ENCODE data around the gene TSPAN9. TPM values are rescaled to one million over a fixed set of nuclear protein-coding genes. Genes with fewer than 3 reads are reported as not detected.
A peak's percentile ranks its signal among the peaks of the same experiment; 100 is the strongest.

The TSPAN9 gene
- total and polyA plus RNA-seq, 2 experiments from 2014 or later, result 6.0 to 31.5 TPM

- TF ChIP-seq REST (IDR thresholded peaks at IDR 0.05; ENCODE audit: unreplicated experiment) (no peak), EZH2 (IDR thresholded peaks at IDR 0.05; ENCODE audit: low read depth, unreplicated experiment) (no peak), JUNB (IDR thresholded peaks at IDR 0.05; ENCODE audit: unreplicated experiment) (no peak), NANOG (IDR thresholded peaks at IDR 0.05; ENCODE audit: borderline replicate concordance) (no peak), EZH2phosphoT487 (IDR thresholded peaks at IDR 0.05; ENCODE audit: unreplicated experiment) (no peak), CTCF (conservative IDR thresholded peaks at IDR 0.05; ENCODE audit: low read depth in 2 of 2) (no peak)
Observed at GRCh38 chr12:3147260-3147659, 70.1 kb downstream of the TSPAN9 start (continued).

GRCh38 chr12:3148366-3149000 lies 71.3 kb downstream of the TSPAN9 start:
- no peak for DNase-seq (ENCODE audit: low spot score)
- H3K27ac ChIP-seq (ENCODE audit: low read depth), result no peak overlapping the region
- no peaks in the 10 kb centered on the region for H3K9me2 ChIP-seq (ENCODE audit: insufficient read depth)
- peaks cover 46% of the 10 kb centered on the region for H3K4me1 ChIP-seq (ENCODE audit: insufficient read depth)
- no peaks in the 10 kb centered on the region; the same call in 1 of the 2 replicates for H4K20me1 ChIP-seq (replicated peaks; ENCODE audit: insufficient read depth)
- no peaks in the 10 kb centered on the region; the same call in none of the 2 replicates for H3K79me2 ChIP-seq (replicated peaks; ENCODE audit: insufficient read depth)
- Mint-ChIP-seq H3K36me3 (ENCODE audit: low read depth) (no peaks in the 10 kb centered on the region; the same call in 2 of the 3 replicates), H3K4me3 (no peak overlapping the region), H3K27me3 (ENCODE audit: insufficient read depth, low read depth, poor library complexity) (peaks cover 9% of the 10 kb centered on the region), H3K27ac (no peak overlapping the region), H3K4me1 (peaks cover 44% of the 10 kb centered on the region), H3K9me3 (no peaks in the 10 kb centered on the region; the same call in 2 of the 3 replicates)
- H3K4me2 ChIP-seq, result 0 out of 2 replicates have a peak overlapping the region, but pooled peaks have one; percentile 26
- peak; percentile 7; the same call in 1 of the 3 replicates for ATAC-seq
- H3F3A ChIP-seq (replicated peaks; ENCODE audit: low read depth), result no peaks in the 10 kb centered on the region
- H2AFZ ChIP-seq, result no peak overlapping the region
- no peaks in the 10 kb centered on the region for H3K27me3 ChIP-seq (ENCODE audit: insufficient read depth)
- no peaks in the 10 kb centered on the region for H3K36me3 ChIP-seq (ENCODE audit: insufficient read depth)
- H3K4me3 ChIP-seq, result no peak overlapping the region
- TF ChIP-seq JUNB (IDR thresholded peaks at IDR 0.05; ENCODE audit: unreplicated experiment), result no peak
- TF ChIP-seq NANOG (IDR thresholded peaks at IDR 0.05; ENCODE audit: borderline replicate concordance), result no peak
- no peak for TF ChIP-seq CTCF (conservative IDR thresholded peaks at IDR 0.05; ENCODE audit: low read depth in 2 of 2)
- no peak for TF ChIP-seq EZH2phosphoT487 (IDR thresholded peaks at IDR 0.05; ENCODE audit: unreplicated experiment)
- TF ChIP-seq POLR2AphosphoS5 (IDR thresholded peaks at IDR 0.05; ENCODE audit: low read depth), result no peak
- TF ChIP-seq ZNF114 (CRISPR knock-in tag; IDR thresholded peaks at IDR 0.05), result no peak
- TF ChIP-seq ETS1 (IDR thresholded peaks at IDR 0.05), result no peak
